Measurements from ENCODE around the gene ALPG. TPM values are rescaled to one million over a fixed set of nuclear protein-coding genes. Genes with fewer than 3 reads are reported as not detected.
A peak's percentile ranks its signal among the peaks of the same experiment; 100 is the strongest.

ALPG gene
- total and polyA plus RNA-seq, 2 donors (not counting 3 experiments of a cell fraction or from before 2014, with no cell fraction given): not detected

DNA sequence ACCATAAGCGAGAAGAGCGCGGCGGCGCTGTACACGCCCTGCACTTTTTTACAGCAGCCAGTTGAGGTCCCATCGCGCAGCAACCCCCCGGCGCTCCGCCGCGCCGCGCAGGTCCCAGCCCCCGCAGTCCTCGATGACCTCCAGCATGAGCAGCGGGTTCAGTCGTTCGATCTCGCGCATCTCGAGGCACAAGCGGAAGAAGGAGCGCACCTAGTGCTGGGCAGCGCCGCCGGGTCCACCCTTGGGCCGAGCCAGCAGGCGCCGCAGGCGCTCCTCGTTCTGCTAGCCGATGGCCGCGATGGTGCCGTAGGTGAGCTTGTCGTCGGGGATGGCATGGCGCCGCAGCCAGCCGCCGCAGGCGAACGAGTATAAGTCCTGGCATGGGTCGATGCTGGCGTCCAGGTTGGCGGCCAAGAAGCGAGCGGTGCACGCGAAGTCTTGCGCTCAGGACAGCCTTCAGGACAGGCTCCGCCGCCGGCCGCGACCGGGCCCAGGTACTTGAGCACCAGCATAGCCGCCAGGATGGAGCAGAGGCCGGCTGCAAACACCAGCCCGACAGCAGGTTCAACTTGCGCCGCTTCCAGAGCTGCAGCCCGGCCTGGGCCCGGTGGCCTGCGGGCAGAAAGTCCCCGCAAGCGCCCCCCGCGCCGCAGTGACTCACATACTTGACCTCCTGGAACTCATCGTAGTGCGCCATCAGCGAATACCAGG, 19.7 kb upstream of the ALPG start:
- Histone ChIP-seq H3K27ac (ENCODE audit: insufficient read depth, low read depth, low read length) (no peak overlapping the region), H3K9me3 (replicated peaks; ENCODE audit: control insufficient read depth, insufficient read depth, low read length) (no peaks in the 10 kb centered on the region), H3K4me1 (ENCODE audit: control insufficient read depth, extremely low read depth, insufficient read depth, low read length) (no peaks in the 10 kb centered on the region), H3K9ac (replicated peaks; ENCODE audit: extremely low read depth, insufficient read depth, low read length) (no peak overlapping the region), H3K4me2 (ENCODE audit: insufficient read depth, low read length) (no peak overlapping the region), H4K20me1 (replicated peaks; ENCODE audit: control insufficient read depth, extremely low read depth, insufficient read depth, low read length) (no peaks in the 10 kb centered on the region), H3K79me2 (ENCODE audit: control insufficient read depth, insufficient read depth, low read length) (no peaks in the 10 kb centered on the region), H3K36me3 (ENCODE audit: control insufficient read depth in 2 of 2, extremely low read depth in 1 of 2, insufficient read depth in 2 of 2, low read length in 2 of 2) (no peaks in the 10 kb centered on the region), H2AFZ (ENCODE audit: low read depth, low read length) (no peak overlapping the region), H3K27me3 (ENCODE audit: control insufficient read depth in 2 of 2, insufficient read depth in 2 of 2, low read length in 2 of 2) (peaks cover 71 to 75% of the 10 kb centered on the region in 2 experiments), H3K4me3 (replicated peaks in 1 of 3; ENCODE audit: insufficient read depth in 1 of 3, low read depth in 1 of 3, low read length in 3 of 3) (no peak overlapping the region), H3K9me1 (replicated peaks; ENCODE audit: control insufficient read depth, extremely low read depth, insufficient read depth, low read length) (no peaks in the 10 kb centered on the region)
- ChIA-PET POLR2A (no interaction called here), CTCF (interaction anchor here (1.4 kb wide), 1 partner anchor 13 kb away, joined by 4 read pairs; no protein-coding TSS in a partner anchor)
- no peak for DNase-seq (ENCODE audit: low read depth, low spot score)
- dilution Hi-C loops (cut with MboI; ENCODE audit: extremely low pct_ligation_motif_present, low sequenced_read_pairs) (no loop called here), intact Hi-C loops (cut with micrococcal nuclease) (no loop called here)
- BruUV-seq (replicated peaks): no TSS peak
- TF ChIP-seq, protein P1, sequence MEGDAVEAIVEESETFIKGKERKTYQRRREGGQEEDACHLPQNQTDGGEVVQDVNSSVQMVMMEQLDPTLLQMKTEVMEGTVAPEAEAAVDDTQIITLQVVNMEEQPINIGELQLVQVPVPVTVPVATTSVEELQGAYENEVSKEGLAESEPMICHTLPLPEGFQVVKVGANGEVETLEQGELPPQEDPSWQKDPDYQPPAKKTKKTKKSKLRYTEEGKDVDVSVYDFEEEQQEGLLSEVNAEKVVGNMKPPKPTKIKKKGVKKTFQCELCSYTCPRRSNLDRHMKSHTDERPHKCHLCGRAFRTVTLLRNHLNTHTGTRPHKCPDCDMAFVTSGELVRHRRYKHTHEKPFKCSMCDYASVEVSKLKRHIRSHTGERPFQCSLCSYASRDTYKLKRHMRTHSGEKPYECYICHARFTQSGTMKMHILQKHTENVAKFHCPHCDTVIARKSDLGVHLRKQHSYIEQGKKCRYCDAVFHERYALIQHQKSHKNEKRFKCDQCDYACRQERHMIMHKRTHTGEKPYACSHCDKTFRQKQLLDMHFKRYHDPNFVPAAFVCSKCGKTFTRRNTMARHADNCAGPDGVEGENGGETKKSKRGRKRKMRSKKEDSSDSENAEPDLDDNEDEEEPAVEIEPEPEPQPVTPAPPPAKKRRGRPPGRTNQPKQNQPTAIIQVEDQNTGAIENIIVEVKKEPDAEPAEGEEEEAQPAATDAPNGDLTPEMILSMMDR (IDR thresholded peaks at IDR 0.05; ENCODE audit: extremely low read depth in 1 of 2, insufficient read depth in 1 of 2, low read depth in 1 of 2, low read length in 2 of 2): no peak
- TF ChIP-seq EZH2 (IDR thresholded peaks at IDR 0.05; ENCODE audit: borderline replicate concordance, low read depth, low read length, severe bottlenecking): peak; percentile 96
- no peak for FAIRE-seq

DNA sequence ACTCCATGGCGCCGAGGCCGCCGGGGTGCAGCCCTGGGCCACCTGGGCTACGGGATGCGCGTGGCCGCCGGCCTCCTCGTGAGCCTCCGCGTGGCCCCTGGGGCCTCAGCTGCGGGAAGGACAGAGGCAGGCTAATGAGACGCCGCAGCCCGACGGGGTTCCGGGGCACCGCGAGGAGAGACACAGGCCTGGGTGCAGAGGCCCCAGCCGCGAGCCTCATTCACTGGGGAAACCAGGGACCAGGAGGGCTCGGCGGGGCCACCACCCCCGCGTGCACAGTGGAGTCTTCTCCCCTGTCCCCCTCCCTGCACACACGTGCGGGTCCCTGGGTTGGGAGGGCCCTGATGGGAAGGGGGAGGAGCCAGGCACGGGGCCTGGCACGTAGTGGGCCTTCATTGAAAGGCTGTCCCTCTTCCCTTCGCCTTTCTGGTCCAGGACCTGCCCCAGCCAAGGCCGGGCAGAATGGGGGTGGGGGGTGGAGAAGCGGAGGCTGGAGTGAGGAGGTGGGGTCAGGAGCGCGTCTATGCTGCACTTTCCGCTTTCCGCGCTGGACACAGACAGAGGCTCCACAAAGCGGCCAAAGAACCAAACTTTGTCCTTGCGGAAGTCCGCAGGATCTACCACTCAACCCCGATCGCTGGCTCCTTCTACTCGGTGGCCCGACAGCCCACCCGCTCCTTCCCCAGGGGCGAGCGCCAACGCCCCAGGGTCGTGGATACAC, 19.0 kb upstream of the ALPG start:
- Histone ChIP-seq H4K20me1 (replicated peaks; ENCODE audit: control insufficient read depth, extremely low read depth, insufficient read depth, low read length) (no peaks in the 10 kb centered on the region), H3K79me2 (ENCODE audit: control insufficient read depth, insufficient read depth, low read length) (no peaks in the 10 kb centered on the region), H3K27me3 (ENCODE audit: control insufficient read depth in 2 of 2, insufficient read depth in 2 of 2, low read length in 2 of 2) (peaks cover 65 to 72% of the 10 kb centered on the region in 2 experiments), H3K9ac (replicated peaks; ENCODE audit: extremely low read depth, insufficient read depth, low read length) (no peak overlapping the region), H3K4me3 (replicated peaks in 1 of 3; ENCODE audit: insufficient read depth in 1 of 3, low read depth in 1 of 3, low read length in 3 of 3) (no peak overlapping the region), H3K4me1 (ENCODE audit: control insufficient read depth, extremely low read depth, insufficient read depth, low read length) (no peaks in the 10 kb centered on the region), H3K36me3 (ENCODE audit: control insufficient read depth in 2 of 2, extremely low read depth in 1 of 2, insufficient read depth in 2 of 2, low read length in 2 of 2) (no peaks in the 10 kb centered on the region), H3K27ac (ENCODE audit: insufficient read depth, low read depth, low read length) (no peak overlapping the region), H3K4me2 (ENCODE audit: insufficient read depth, low read length) (no peak overlapping the region), H2AFZ (ENCODE audit: low read depth, low read length) (no peak overlapping the region), H3K9me1 (replicated peaks; ENCODE audit: control insufficient read depth, extremely low read depth, insufficient read depth, low read length) (no peaks in the 10 kb centered on the region), H3K9me3 (replicated peaks; ENCODE audit: control insufficient read depth, insufficient read depth, low read length) (no peaks in the 10 kb centered on the region)
- FAIRE-seq: no peak
- no TSS peak for BruUV-seq (replicated peaks)
- CTCF ChIA-PET: interaction anchor here (1.4 kb wide), 1 partner anchor 12 kb away, joined by 4 read pairs; no protein-coding TSS in a partner anchor
- dilution Hi-C loops (cut with MboI; ENCODE audit: extremely low pct_ligation_motif_present, low sequenced_read_pairs): no loop called here
- intact Hi-C loops (cut with micrococcal nuclease): no loop called here
- DNase-seq (ENCODE audit: low read depth, low spot score): no peak
- POLR2A ChIA-PET: no interaction called here
- TF ChIP-seq GATA2 (IDR thresholded peaks at IDR 0.05; ENCODE audit: insufficient read depth, insufficient read length, low read depth, low read length): no peak
- peak; percentile 81 for TF ChIP-seq EZH2 (IDR thresholded peaks at IDR 0.05; ENCODE audit: borderline replicate concordance, low read depth, low read length, severe bottlenecking)

Measured in endothelial cell of umbilical vein (primary cell).